NOMO-1 treated with dmso at 0.1 percent for 144 hours (cell line): ENCODE measurements around the gene CLMN.
A peak's percentile ranks its signal among the peaks of the same experiment; 100 is the strongest.
"Not testable (repeated sequence)": the region's sequence is repeated elsewhere in the genome, so short reads cannot be mapped to it uniquely, and the experiment has no call there.

Source experiments
- DNase-seq: peaks from one replicate; lab custom pipeline; 2025; ENCODE audit not compliant: unreplicated experiment; lab: John Stamatoyannopoulos, UW

CLMN gene

DNA sequence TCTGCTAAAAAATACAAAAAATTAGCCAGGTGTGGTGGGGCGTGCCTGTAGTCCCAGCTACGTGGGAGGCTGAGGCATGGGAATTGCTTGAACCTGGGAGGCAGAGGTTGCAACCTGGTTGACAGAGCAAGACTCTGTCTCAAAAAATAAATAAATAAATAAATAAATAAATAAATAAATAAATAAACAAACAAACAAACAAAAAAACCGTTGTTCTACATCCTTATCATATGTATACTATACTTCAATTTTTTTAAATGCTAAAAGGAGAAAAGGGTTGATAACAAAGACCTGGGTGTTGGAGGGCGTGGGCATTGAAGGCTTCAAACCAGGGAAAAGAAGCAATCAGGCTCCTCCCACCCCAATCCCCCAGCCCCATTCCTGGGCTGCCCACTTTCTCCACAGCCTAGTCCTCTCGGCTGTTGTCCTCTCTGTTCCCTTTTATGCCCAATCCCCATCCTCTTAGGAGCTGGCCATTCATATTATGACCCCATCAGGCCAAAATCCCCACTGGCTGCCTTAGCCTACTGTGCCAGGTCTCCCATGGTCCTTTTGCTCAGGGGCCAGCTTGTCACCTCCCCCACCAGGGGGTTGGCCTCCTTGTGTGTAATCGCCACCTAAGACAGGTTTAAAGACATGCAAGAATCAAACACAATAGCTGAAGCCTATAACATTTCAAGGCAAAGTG, 30.2 kb downstream of the CLMN start:
- DNase-seq, result no peak

DNA sequence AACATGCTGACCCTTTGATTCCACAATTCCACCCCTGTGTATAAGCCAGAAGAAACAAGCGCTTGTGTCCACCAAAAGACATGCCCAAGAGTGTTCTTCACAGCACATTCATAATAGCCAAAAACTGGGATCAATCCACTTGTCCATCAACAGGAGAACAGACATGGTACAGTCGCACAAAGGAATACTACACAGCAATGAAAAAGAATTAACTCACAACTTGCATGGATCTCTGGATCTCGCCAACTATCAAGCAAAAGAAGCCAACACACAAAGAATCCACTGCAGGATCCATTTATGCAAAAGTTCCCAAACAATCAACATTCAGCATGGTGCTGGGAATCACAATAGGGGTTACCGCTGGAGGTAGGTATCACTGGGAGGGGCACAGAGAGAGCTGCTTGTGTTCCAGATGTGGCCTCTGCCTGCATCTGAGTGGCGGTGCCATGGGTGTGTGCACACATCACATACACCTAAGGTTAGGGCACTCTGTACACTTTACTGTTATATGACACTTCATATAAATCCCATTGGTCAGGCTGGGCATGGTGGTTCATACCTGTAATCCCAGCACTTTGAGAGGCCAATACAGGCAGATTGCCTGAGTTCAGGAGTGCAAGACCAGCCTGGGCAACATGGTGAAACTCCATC, 30.9 kb downstream of the CLMN start:
- DNase-seq, result no peak

DNA sequence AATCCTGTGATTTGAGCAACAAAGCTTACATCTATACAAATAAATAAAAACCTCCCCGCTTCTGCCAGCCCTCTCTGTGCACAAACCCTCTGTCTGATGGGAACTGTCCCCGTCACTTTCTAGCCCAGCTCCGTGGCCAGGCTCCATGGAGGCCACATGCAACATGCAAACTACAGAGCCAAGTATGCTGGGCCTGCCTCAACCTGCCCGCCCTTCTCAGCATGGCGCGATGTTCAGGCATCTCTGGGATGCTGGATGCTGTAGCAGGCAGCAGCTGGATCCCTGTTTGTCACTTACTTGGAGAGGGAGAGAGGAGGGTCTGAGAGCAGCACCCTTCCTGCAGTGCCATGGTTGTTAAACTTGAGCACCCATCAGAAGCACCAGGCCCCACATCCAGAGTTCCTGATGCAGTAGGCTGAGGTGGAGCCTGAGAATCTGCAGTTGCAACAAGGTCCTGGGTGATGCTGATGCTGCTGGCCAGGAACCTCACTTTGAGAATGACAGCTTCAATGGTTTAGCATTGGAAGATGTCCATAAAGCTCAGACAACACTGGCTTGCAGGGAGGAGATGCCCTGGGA, 32.4 kb downstream of the CLMN start:
- no peak for DNase-seq

DNA sequence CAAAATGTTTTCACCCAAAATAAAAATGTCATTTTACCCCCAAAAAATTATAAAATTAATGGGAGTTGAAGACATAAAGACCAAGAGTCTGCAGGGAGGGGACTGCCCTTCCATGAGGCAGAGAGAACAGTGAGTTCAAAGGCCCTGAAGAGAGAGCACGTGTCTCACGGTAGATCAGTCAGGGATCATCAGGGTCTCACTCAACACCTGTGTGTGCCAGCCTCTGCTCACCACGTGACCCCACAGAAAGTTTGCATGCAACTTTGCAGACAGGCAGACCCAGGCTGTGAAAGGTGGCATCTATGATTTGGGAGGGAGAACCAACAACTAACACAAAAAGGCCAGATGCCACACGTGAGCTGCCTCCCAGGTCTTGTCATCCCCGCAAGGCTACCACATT, 33.1 kb downstream of the CLMN start:
- no peak for DNase-seq

DNA sequence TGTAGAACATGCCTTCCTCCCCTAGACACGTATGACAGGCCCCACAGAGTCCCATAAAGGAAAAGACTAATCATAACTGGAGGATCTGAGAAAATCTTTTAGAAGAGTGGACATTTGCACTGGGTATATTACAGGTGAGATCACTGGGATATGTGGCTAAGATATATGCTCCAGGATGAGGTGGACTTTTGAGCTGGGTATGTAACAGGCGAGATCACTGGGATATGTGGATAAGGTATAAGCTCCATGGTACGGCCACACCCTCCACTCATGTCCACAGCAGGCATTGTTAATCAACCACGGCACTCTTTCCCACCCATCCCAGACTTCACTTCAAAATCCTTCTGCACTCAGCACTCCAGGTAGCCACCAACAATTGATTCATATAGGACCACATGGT, 34.1 kb downstream of the CLMN start:
- no peak for DNase-seq

DNA sequence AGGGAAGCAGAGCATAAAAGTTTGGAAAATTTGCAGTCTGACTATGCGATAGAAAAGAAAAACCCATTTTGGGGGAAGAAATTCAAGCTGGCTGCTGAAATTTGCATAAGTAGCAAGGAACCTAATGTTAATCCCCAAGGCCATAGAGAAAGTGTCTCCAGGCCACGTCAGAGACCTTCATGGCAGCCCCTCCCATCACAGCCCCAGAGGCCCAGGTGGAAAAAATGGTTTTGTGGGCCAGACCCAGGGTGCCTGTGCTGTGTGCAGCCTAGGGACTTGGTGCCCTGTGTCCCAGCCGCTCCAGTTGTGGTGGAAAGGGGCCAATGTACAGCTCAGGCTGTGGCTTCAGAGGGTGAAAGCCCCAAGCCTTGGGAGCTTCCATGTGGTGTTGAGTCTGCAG, 35.9 kb downstream of the CLMN start:
- DNase-seq, result not testable (repeated sequence)

DNA sequence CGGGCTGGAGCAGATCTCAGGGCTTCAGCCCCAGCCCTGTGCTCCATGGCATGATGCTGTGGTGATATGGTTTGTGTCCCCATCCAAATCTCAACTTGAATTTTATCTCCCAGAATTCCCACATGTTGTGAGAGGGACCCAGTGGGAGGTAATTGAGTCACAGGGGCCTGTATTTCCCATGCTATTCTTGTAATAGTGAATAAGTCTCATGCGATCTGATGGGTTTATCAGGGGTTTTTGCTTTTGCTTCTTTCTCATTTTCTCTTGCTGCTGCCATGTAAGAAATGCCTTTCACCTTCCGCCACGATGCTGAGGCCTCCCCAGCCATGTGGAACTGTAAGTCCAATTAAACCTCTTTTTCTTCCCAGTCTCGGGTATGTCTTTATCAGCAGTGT, 36.7 kb downstream of the CLMN start:
- not testable (repeated sequence) for DNase-seq

DNA sequence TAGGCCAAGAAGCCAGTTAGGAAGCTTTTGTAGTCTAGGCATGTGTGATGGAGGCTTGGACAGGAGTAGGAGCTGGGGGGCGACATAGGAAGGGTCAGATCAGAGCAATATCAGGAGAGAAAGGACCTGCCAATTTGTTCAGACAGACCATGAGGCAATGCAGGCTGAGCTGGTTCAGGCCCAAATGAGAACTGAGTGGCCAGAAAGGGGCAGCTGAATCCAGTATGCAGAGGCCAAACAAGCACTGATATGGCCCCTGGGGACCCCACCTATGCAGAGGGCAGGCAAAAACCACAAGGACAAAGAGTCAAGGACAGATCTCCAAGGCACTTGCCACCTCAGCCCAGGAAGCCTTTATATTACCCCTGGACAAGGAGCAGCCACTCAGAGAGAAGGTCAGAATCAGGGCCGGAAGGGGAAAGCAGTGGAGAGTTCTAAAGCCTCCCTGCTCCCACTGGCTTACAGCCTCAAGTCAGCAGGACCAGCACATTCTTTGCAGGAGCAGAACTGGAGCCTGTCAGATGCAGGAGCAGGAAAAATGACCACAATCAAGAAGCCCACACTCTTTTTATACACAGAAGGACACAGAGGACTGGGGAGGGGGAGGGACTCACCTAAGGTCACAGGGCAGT, 37.2 kb downstream of the CLMN start:
- no peak for DNase-seq

DNA sequence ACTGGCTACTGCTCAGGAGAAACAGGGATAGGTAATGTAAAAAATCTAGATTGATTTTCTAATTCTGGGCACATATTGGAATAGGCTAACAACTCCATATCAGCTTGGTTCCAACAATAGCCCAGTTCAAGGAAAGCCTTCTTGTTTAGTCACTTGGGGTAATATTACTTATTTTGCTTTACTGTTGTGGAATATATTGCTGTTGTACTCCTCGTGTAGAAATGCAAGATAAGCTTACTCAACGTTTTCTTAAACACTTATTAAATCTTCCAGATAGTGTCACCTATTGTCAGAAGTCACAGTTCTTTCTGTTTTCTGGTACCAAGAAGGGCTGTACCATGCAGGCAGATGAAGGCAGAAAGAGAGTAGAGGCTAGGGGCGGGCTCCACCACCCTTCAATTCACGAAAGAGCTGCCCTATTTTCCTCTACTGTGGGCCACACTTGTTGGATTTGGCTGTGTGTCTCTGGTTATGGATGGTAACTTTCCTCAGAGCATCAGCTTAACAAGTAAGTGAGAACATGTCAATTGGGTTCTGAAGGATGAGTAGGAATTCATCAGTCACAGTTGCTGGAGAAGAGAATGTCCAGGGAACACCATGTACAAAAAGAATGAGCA, 38.0 kb downstream of the CLMN start:
- DNase-seq, result no peak

DNA sequence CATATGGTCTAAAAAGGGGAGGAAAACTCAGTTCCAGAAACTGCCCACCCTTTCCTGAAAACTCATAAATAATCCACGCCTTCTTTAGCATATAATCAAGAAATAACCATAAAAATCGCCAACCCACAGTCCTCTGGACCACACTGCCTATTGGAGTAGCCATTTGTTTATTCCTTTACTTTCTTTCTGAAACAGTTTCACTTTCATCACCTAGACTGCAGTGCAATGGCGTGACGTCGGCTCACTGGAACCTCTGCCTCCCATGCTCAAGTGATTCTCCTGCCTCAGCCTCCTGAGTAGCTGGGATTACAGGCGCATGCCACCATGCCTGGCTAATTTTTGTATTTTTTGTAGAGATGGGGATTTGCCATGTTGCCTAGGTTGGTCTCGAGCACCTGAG, 44.2 kb downstream of the CLMN start:
- DNase-seq, result no peak

DNA sequence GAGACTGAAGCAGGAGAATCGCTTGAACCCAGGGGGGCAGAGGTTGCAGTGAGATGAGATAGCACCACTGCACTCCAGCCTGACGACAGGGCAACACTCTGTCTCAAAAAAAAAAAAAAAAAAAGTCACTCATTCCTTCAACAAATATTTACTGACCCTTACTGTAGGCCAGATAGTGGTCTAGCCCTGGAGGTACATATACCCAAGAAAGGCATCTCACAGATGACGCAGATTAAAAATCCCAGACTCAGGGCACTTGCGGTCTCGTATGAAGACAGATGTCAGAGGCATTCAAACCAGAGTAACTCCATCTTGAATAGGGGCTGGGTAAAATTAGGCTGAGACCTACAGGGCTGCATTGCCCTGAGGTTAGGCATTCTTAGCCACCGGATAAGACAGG, 44.8 kb downstream of the CLMN start:
- no peak for DNase-seq

DNA sequence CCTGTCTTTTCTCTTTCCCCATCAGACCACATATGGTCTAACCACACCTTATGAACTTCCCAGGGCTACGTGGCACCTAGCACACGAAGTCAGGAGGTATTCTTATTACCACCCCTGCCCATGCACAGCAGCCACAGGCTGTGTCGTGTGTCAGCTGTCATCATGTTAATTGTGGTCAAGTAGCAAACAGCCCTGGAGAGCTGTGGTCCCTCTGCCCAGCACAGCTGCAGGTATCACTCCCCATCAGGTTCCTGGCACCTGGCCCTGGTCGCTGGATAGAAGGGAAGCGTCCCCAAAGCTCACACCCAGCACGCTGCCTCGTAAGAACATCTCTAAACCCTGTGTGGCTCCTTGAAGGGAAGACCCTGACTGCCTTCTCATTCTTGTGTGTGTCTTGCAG, 45.4 kb downstream of the CLMN start:
- DNase-seq, result no peak

DNA sequence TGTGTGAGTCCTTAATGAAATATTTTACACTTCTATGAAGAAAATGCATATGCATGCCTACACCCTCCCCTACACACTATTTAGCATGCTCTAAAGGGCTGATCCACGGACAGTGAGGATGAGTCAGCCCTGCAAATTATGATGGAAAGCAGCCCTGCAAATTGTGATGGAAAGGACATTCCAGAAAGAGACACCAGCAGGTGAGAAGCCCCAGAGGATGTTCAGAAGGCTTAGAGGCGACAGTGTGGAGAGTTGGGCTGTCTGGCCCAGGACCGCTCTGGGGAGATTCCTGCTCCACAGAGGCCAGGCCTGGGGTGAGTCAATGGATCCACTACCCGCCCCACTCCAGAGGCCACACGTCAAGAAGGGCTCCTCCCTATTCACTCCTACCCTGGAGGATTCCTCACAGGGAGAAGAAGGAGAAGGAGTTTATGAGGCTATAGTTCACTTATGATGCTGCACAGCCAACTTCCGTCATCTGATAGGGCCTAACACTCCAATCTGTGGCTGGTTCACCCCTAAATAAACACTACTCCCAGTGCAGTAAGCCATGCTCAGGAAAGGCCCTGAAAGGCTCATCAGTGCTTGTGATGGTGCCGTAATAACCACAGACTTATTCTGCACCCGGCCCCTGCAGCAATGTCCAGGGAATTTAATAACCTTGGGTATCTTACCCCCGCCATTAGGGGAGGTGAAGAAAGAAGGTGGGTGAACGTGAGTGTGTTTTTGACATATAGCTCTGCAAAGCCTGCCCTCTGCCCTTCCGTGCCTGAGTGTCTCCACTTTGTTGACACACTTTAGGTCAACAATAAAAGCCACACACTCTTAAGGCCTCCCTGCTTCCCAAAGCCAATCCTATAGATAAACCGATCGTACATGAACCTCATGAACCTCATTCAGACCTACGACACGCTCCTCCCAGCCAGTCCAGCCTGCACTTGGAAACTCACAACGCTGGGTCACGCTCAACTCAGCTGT, 46.4 kb downstream of the CLMN start:
- DNase-seq, result no peak

DNA sequence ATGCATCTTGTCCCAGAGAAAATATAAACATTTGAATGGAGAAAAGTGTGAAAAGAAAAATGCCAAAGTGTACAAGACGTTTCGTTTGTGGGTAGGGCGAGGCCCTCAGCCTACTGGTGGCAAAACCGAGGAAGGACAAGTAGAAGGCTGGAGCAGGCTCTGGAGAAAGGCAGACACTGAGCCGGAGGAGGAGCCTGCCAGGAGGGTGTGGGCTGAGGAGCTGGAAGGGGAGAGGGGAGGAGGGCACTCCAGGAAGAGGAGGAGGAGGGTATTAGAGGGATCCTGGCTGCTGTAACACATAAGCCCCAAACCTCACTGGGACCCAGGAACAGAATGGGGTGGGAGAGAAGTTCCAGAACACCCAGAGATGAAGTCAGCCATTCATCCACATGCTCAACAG, 47.7 kb downstream of the CLMN start:
- no peak for DNase-seq

DNA sequence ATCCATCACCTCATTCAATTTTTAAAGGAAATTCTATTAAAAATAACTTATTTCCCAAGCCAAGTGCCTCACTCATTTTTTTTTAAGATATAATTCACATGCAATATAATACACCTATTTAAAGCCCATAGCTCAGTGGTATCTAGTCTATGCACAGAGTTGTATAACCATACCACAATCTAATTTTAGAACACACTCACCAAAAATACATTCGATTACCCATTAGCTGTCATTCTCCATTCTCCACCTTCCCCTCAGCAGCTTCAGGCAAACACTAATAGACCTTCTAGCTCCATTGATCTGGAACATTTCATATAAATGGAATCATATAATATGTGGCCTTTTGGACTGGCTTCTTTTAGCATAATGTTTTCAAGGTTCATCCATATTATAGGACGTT, 49.5 kb downstream of the CLMN start:
- DNase-seq, result no peak

DNA sequence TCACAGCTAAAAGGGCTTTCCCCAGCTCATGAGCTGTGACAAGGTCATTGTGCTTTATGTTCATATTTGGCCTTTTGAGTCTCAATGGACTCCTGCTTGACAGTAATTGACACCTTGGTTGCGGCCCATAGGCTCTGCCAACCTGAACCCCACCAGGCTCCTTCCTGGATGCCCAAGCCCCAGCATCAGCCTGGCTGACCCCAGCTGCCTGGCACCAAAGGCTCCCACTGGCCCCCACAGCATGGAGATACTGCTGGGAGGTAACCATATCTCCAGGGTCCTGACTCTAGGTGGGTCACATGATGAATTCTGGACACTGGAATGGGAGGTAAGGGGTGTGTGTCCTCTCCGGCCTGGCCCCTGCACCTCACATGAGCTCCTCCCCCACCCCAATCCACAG, 50.2 kb downstream of the CLMN start:
- DNase-seq, result no peak

DNA sequence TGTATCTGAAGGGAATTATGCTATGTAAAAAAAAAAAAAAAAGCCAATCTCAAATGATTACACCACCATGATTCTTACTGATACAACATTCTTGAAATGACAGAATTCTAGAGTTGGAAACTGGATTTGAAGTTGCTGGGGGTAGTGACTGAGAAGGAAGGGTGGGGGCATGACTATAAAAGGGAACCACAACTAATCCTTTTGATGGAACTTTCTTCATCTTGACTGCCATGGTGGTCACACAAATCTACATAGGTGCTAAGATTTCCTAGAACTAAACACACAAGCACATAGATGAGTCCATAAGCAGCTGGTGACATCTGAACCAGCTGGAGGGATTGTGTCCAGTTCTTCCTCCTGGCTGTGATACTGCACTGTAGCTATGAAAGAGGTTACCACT, 51.4 kb downstream of the CLMN start:
- no peak for DNase-seq

DNA sequence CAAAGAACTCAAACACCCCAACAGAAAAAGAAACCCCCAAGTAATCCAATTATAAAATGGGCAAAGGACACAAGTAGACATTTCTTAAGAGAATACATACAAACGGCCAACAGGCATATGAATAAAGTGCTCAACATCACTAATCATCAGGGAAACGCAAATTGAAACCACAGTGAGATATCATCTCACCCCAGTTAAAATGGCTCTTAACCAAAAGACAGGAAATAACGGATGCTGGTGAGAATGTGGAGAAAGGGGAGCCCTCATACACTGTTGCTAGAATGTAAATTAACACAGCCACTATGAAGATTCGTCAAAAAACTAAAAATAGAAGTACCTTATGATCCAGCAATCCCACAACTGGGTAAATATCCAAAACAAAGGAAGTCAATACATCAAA, 52.4 kb downstream of the CLMN start:
- DNase-seq, result no peak

DNA sequence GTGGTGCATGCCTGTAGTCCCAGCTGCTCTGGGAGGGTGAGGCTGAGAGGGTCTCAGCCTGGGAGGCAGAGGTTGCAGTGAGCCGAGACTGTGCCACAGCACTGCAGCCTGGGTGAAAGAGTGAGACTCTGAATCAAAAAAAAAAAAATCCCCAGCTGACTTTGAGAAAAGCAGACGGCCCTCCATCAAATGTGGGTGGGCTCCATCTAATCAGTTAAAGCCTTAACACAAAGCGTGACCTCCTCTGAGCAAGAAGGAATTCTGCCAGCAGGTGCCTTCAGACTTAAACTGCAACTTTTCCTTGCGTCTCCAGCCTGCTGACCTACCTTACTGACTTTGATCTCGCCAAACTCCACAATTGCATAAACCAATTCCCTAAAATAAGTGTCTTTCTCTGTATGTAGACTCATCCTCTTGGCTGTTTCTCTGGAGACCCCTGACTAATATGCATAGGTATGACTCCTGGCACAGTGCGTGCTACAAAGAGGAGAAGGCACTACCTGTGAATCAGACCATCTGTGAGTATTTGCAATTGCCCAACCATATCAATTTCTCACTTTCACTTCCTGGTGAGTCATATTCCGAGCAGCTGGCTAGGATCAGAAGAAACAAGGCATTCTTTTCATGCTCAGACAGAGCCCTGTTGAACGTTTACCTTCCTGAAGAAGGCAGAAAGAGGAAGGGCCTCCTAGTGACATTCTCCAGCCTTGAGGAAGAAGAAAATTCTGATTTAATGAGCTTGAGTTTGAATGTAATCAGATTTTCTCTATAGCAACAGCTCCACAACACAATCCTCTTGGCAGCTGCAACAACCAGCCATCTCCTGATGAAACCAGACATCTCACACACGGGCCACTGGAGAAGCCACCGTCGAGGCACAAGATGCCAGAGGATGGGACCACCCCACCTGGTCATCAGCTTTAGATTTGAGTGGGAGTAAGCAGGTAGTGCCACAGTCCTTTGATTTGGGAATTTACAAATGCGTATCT, 54.3 kb downstream of the CLMN start:
- peak; percentile 83 for DNase-seq
